Measurements from ENCODE around the gene PHYHIPL. TPM values are rescaled to one million over a fixed set of nuclear protein-coding genes. Genes with fewer than 3 reads are reported as not detected.

Gene PHYHIPL
- total and polyA plus RNA-seq, 2 of the 8 experiments (the other 6 are each of a cell fraction or from before 2014, with no cell fraction given) = 0.23 to 0.48 TPM

DNA sequence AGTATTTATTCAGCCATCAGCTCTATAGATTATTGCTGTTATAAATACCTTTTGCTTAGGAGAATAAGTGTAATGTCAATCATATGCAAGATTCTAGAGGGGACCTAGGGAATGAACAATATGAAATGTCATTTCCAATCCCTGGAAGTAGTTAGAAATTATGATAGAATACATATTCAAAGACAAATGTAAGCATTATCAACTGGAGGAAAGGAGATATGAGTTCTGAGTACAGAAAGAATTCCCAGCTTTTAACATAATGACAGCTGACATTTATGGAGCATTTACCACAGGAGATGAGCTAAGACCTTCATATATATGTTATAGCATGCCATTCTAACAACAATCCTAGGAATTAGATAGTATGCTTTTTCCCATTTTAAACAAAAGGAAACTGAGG, 99.7 kb downstream of the PHYHIPL start:
- no peak overlapping the region for H3K27ac ChIP-seq (ENCODE audit: low read depth, low read length)
- H3K4me3 ChIP-seq (ENCODE audit: extremely low read depth in 1 of 4, insufficient read depth in 2 of 4, low read depth in 3 of 4, low read length in 4 of 4) = no peak overlapping the region
- no peak overlapping the region for H2BK15ac ChIP-seq (ENCODE audit: low read length)
- H4K5ac ChIP-seq (ENCODE audit: insufficient read length, low read depth, low read length) = no peak overlapping the region
- no peak overlapping the region for H2BK120ac ChIP-seq (replicated peaks; ENCODE audit: low read depth, low read length)
- no peaks in the 10 kb centered on the region for H3K4me1 ChIP-seq (replicated peaks in 1 of 4; ENCODE audit: control insufficient read depth in 3 of 4, insufficient read depth in 4 of 4, low read length in 3 of 4)
- no peak overlapping the region for H3K4ac ChIP-seq (replicated peaks; ENCODE audit: insufficient read length, low read depth, low read length)
- no peak overlapping the region for H4K91ac ChIP-seq (replicated peaks; ENCODE audit: insufficient read length, low read length)
- no peaks in the 10 kb centered on the region for H3K27me3 ChIP-seq (replicated peaks in 1 of 4; ENCODE audit: control insufficient read depth in 3 of 4, extremely low read depth in 1 of 4, insufficient read depth in 3 of 4, low read length in 3 of 4)
- FAIRE-seq (no peak), DNase-seq (ENCODE audit: low read depth in 1 of 2, low spot score in 2 of 2) (no peak)
- ChIA-PET POLR2A (ENCODE audit: partially characterized antibody) (no interaction called here), CTCF (ENCODE audit: partially characterized antibody) (interaction anchor here (1.2 to 1.4 kb wide), 2 partner anchors 36 to 304 kb away, joined by 4 to 5 read pairs; no protein-coding TSS in a partner anchor)
- no peak overlapping the region for H2AFZ ChIP-seq (ENCODE audit: low read length)
- no peaks in the 10 kb centered on the region; the same call in 1 of the 2 replicates for H3K23me2 ChIP-seq (ENCODE audit: low read depth, low read length)
- H2BK20ac ChIP-seq (ENCODE audit: low read length) = no peak overlapping the region
- no peaks in the 10 kb centered on the region for H3K79me1 ChIP-seq (ENCODE audit: low read depth, low read length)
- H3K9me3 ChIP-seq (ENCODE audit: insufficient read depth in 2 of 2, low read depth in 1 of 2, low read length in 1 of 2) = no peaks in the 10 kb centered on the region
- no peaks in the 10 kb centered on the region for H3K36me3 ChIP-seq (ENCODE audit: control insufficient read depth in 2 of 4, insufficient read depth in 4 of 4, low read length in 3 of 4)
- no peaks in the 10 kb centered on the region for H3K79me2 ChIP-seq (ENCODE audit: control insufficient read depth in 1 of 2, insufficient read depth in 2 of 2, low read length in 2 of 2)
- H2BK12ac ChIP-seq (ENCODE audit: low read depth, low read length) = no peak overlapping the region
- H2AK5ac ChIP-seq (ENCODE audit: low read depth, low read length) = no peak overlapping the region
- no peak overlapping the region for H4K8ac ChIP-seq (ENCODE audit: extremely low read depth, insufficient read depth, low read length)
- no peak overlapping the region for H3K9ac ChIP-seq (replicated peaks in 1 of 4; ENCODE audit: extremely low read depth in 1 of 4, low read depth in 3 of 4, low read length in 3 of 4)
- no peak for TF ChIP-seq TCF12 (IDR thresholded peaks at IDR 0.05; ENCODE audit: low read depth, low read length)
- TF ChIP-seq HDAC6 (IDR thresholded peaks at IDR 0.05; ENCODE audit: low read depth, low read length) = no peak
- TF ChIP-seq KDM5A (IDR thresholded peaks at IDR 0.05; ENCODE audit: low read length) = no peak
- TF ChIP-seq CBX8 (IDR thresholded peaks at IDR 0.05; ENCODE audit: borderline replicate concordance, low read depth, low read length) = no peak
- H3K56ac ChIP-seq (replicated peaks; ENCODE audit: insufficient read length, low read depth, low read length) = no peak overlapping the region
- no peak overlapping the region for H3K14ac ChIP-seq (ENCODE audit: insufficient read length)
- H2BK5ac ChIP-seq (ENCODE audit: low read depth, low read length) = no peak overlapping the region
- H3K4me2 ChIP-seq (ENCODE audit: insufficient read depth in 1 of 2, low read depth in 2 of 2, low read length in 2 of 2) = no peak overlapping the region
- no peaks in the 10 kb centered on the region for H4K20me1 ChIP-seq (replicated peaks in 1 of 2; ENCODE audit: control insufficient read depth in 1 of 2, insufficient read depth in 2 of 2, low read length in 2 of 2)
- no peak overlapping the region for H3K18ac ChIP-seq (ENCODE audit: extremely low read depth, low read length)
- H3K23ac ChIP-seq (ENCODE audit: insufficient read length) = no peak overlapping the region
